ENCODE measurements around the gene CCDC15. TPM values are rescaled to one million over a fixed set of nuclear protein-coding genes. Genes with fewer than 3 reads are reported as not detected.
A peak's percentile ranks its signal among the peaks of the same experiment; 100 is the strongest.

The CCDC15 gene
- total and polyA plus RNA-seq, 2 of the 13 experiments (the other 11 are each of a cell fraction or from before 2014, with no cell fraction given), result 2.2 to 4.6 TPM

- H3K36me3 ChIP-seq (replicated peaks in 1 of 2; ENCODE audit: control insufficient read depth in 1 of 2, insufficient read depth in 2 of 2, low read length in 2 of 2), result peaks cover 2 to 27% of the 10 kb centered on the region in 2 experiments
- no peak for FAIRE-seq
- no peak overlapping the region for H2AFZ ChIP-seq (ENCODE audit: low read length)
- 0 out of 2 replicates have a peak, but pooled peaks have one; percentile 23 for TF ChIP-seq MAFF (IDR thresholded peaks at IDR 0.05; ENCODE audit: low read depth, low read length)
- TF ChIP-seq HNF4A (CRISPR knock-in tag; IDR thresholded peaks at IDR 0.05), result peak; percentile 32; the same call in 1 of the 2 replicates
- TF ChIP-seq BRD4 (CRISPR knock-in tag; IDR thresholded peaks at IDR 0.05), result no peak
- no peak for TF ChIP-seq ZHX1 (CRISPR knock-in tag; IDR thresholded peaks at IDR 0.05; ENCODE audit: low read depth)
- TF ChIP-seq MAFK (conservative IDR thresholded peaks at IDR 0.05 in 1 of 2, IDR thresholded peaks at IDR 0.05 in 1 of 2; ENCODE audit: low read length in 2 of 2), result peak; percentile 19 to 44; a peak in 2 of 4 replicates
- BruUV-seq (replicated peaks), result no TSS peak
- no peaks in the 10 kb centered on the region; the same call in none of the 2 replicates for H4K20me1 ChIP-seq (ENCODE audit: insufficient read depth, low read length)
- no peak; the same call in 2 of the 3 replicates for ATAC-seq
- no peak for DNase-seq (ENCODE audit: low spot score)
- ChIA-PET POLR2A (no interaction called here), CTCF (ENCODE audit: low intra/inter-chr PET ratio, low total read pairs) (no interaction called here)
- H3K27me3 ChIP-seq (ENCODE audit: control insufficient read depth in 1 of 2, insufficient read depth in 2 of 2, low read length in 2 of 2), result no peaks in the 10 kb centered on the region
- intact Hi-C loops (cut with micrococcal nuclease; ENCODE audit: unreplicated experiment), result no loop called here
- in situ Hi-C loops (cut with HindIII; ENCODE audit: extremely low pct_ligation_motif_present, low pct_unique_long_range_greater_than_20kb), result no loop called here
- H3K9me3 ChIP-seq (ENCODE audit: low read length), result no peaks in the 10 kb centered on the region
- peak overlapping the region; percentile 18; the same call in 1 of the 2 replicates for H3K4me2 ChIP-seq (ENCODE audit: low read depth, low read length)
- H3K27ac ChIP-seq (ENCODE audit: extremely low read length, insufficient read depth, low read length), result peak overlapping the region; percentile 2
- H3K4me3 ChIP-seq (replicated peaks in 1 of 3; ENCODE audit: insufficient read depth in 1 of 3, low read depth in 2 of 3, low read length in 3 of 3), result no peak overlapping the region
- H3K79me2 ChIP-seq (ENCODE audit: insufficient read depth, low read length), result peaks cover 80% of the 10 kb centered on the region
- no peak overlapping the region for H3K9ac ChIP-seq (ENCODE audit: insufficient read depth, low read depth, low read length)
- 32% methylated on average over 4 of the region's 4 CpGs for WGBS (ENCODE audit: low lambda C conversion rate)
- H3K4me1 ChIP-seq (ENCODE audit: insufficient read depth, low read length), result peaks cover 62% of the 10 kb centered on the region
Measured at GRCh38 chr11:124928942-124929665, 24.9 kb upstream of the CCDC15 start.

Data from HepG2 (cell line).